Measurements from ENCODE around the gene IFNAR2. TPM values are rescaled to one million over a fixed set of nuclear protein-coding genes. Genes with fewer than 3 reads are reported as not detected.

The IFNAR2 gene
- total and polyA plus RNA-seq, 2 donors (not counting 1 experiment from before 2014, with no cell fraction given) = 5.6 to 24.3 TPM

GRCh38 chr21:33261635-33262034, 31.9 kb downstream of the IFNAR2 start:
- TF ChIP-seq EZH2 (IDR thresholded peaks at IDR 0.05; ENCODE audit: low read length, missing control alignments) = no peak
- Histone ChIP-seq H3K4me3 (replicated peaks in 1 of 4; ENCODE audit: control extremely low read depth in 1 of 4, insufficient read depth in 1 of 4, low read depth in 3 of 4, low read length in 4 of 4) (no peak overlapping the region), H2AFZ (ENCODE audit: low read length) (no peak overlapping the region), H3K9ac (ENCODE audit: insufficient read depth, low read length) (no peak overlapping the region), H3K27ac (ENCODE audit: insufficient read depth, low read length) (no peak overlapping the region), H3K4me1 (ENCODE audit: control insufficient read depth, extremely low read depth, insufficient read depth, low read length) (peaks cover 7% of the 10 kb centered on the region), H3K9me3 (ENCODE audit: control insufficient read depth, insufficient read depth, low read depth, low read length) (no peaks in the 10 kb centered on the region), H4K20me1 (ENCODE audit: control insufficient read depth, extremely low read depth, insufficient read depth, low read length) (no peaks in the 10 kb centered on the region), H3K4me2 (ENCODE audit: extremely low read depth, insufficient read depth, low read length) (no peak overlapping the region), H3K79me2 (ENCODE audit: control insufficient read depth, insufficient read depth, low read length) (no peaks in the 10 kb centered on the region), H3K27me3 (ENCODE audit: control insufficient read depth, insufficient read depth, low read length) (no peaks in the 10 kb centered on the region), H3K36me3 (ENCODE audit: control insufficient read depth, insufficient read depth, low read length) (no peaks in the 10 kb centered on the region)
- DNase-seq (ENCODE audit: low read depth in 2 of 2) = peak; percentile 51 to 67

- Histone ChIP-seq H3K4me3 (replicated peaks in 1 of 4; ENCODE audit: control extremely low read depth in 1 of 4, insufficient read depth in 1 of 4, low read depth in 3 of 4, low read length in 4 of 4) (no peak overlapping the region), H4K20me1 (ENCODE audit: control insufficient read depth, extremely low read depth, insufficient read depth, low read length) (no peaks in the 10 kb centered on the region), H3K4me2 (ENCODE audit: extremely low read depth, insufficient read depth, low read length) (no peak overlapping the region), H3K9me3 (ENCODE audit: control insufficient read depth, insufficient read depth, low read depth, low read length) (no peaks in the 10 kb centered on the region), H3K36me3 (ENCODE audit: control insufficient read depth, insufficient read depth, low read length) (no peaks in the 10 kb centered on the region), H3K27ac (ENCODE audit: insufficient read depth, low read length) (no peak overlapping the region), H3K4me1 (ENCODE audit: control insufficient read depth, extremely low read depth, insufficient read depth, low read length) (peaks cover 7% of the 10 kb centered on the region), H3K27me3 (ENCODE audit: control insufficient read depth, insufficient read depth, low read length) (no peaks in the 10 kb centered on the region), H2AFZ (ENCODE audit: low read length) (no peak overlapping the region), H3K9ac (ENCODE audit: insufficient read depth, low read length) (no peak overlapping the region), H3K79me2 (ENCODE audit: control insufficient read depth, insufficient read depth, low read length) (peaks cover 4% of the 10 kb centered on the region)
- DNase-seq (ENCODE audit: low read depth in 2 of 2) = no peak
- no peak for TF ChIP-seq EZH2 (IDR thresholded peaks at IDR 0.05; ENCODE audit: low read length, missing control alignments)
- TF ChIP-seq CTCF (conservative IDR thresholded peaks at IDR 0.05 in 1 of 2, IDR thresholded peaks at IDR 0.05 in 1 of 2; ENCODE audit: low read depth in 1 of 2, low read length in 2 of 2) = no peak
These were observed 33.2 kb downstream of the IFNAR2 start for GRCh38 chr21:33262921-33263320.

- H3K9me3 ChIP-seq (ENCODE audit: control insufficient read depth, insufficient read depth, low read depth, low read length) = no peaks in the 10 kb centered on the region
- H3K27ac ChIP-seq (ENCODE audit: insufficient read depth, low read length) = no peak overlapping the region
- no peak overlapping the region for H2AFZ ChIP-seq (ENCODE audit: low read length)
- TF ChIP-seq CTCF (conservative IDR thresholded peaks at IDR 0.05 in 1 of 2, IDR thresholded peaks at IDR 0.05 in 1 of 2; ENCODE audit: low read depth in 1 of 2, low read length in 2 of 2) = no peak
- TF ChIP-seq EZH2 (IDR thresholded peaks at IDR 0.05; ENCODE audit: low read length, missing control alignments) = no peak
- H3K36me3 ChIP-seq (ENCODE audit: control insufficient read depth, insufficient read depth, low read length) = peaks cover 5% of the 10 kb centered on the region
- no peak overlapping the region for H3K4me2 ChIP-seq (ENCODE audit: extremely low read depth, insufficient read depth, low read length)
- H3K4me3 ChIP-seq (replicated peaks in 1 of 4; ENCODE audit: control extremely low read depth in 1 of 4, insufficient read depth in 1 of 4, low read depth in 3 of 4, low read length in 4 of 4) = no peak overlapping the region
- H3K4me1 ChIP-seq (ENCODE audit: control insufficient read depth, extremely low read depth, insufficient read depth, low read length) = peaks cover 7% of the 10 kb centered on the region
- DNase-seq (ENCODE audit: low read depth in 2 of 2) = no peak
- H3K27me3 ChIP-seq (ENCODE audit: control insufficient read depth, insufficient read depth, low read length) = no peaks in the 10 kb centered on the region
- H3K79me2 ChIP-seq (ENCODE audit: control insufficient read depth, insufficient read depth, low read length) = peaks cover 4% of the 10 kb centered on the region
- no peak overlapping the region for H3K9ac ChIP-seq (ENCODE audit: insufficient read depth, low read length)
- no peaks in the 10 kb centered on the region for H4K20me1 ChIP-seq (ENCODE audit: control insufficient read depth, extremely low read depth, insufficient read depth, low read length)
These were observed 34.8 kb downstream of the IFNAR2 start for GRCh38 chr21:33264561-33264960.

Measured in fibroblast of lung (primary cell).